IMR-90 (cell line): ENCODE data around the gene DSN1. TPM values are rescaled to one million over a fixed set of nuclear protein-coding genes. Genes with fewer than 3 reads are reported as not detected.

Experiments
- ATAC-seq: fragments of 200-7000 bp; cut with Tn5 transposase; 2 replicates; pipeline ENCODE4 v1.9.1; 2020; ENCODE audit warnings: low read depth, mild to moderate bottlenecking, moderate library complexity
- BruUV-seq: library from RNA; stranded (reverse); fragments of 400-500 nt; replicated peaks from 2 replicates; lab custom pipeline; 2021; lab: Mats Ljungman, UMichigan
- CTCF ChIA-PET: fragments of 300-600 bp; formaldehyde crosslinking; extraction: SDS; loops from one replicate; lab custom pipeline; 2021; ENCODE audit warnings: antibody characterized with exemption; lab: Yijun Ruan, JAX
- POLR2A ChIA-PET: fragments of 300-600 bp; sonication (Branson Sonifier 250); formaldehyde crosslinking; loops from one replicate; lab custom pipeline; 2022; ENCODE audit warnings: antibody characterized with exemption; ENCODE audit not compliant: unreplicated experiment; lab: Charles Lee
- DNase-seq: peaks from one replicate; pipeline ENCODE4 v3.0.0; 2013
- H2AFZ ChIP-seq: replicated peaks from 2 replicates; pipeline ENCODE3; 2013; ENCODE audit warnings: low read length, mild to moderate bottlenecking; ENCODE audit not compliant: poor library complexity
- H2AK5ac ChIP-seq: 2 replicates; pipeline ENCODE4 v1.6.1; 2013; ENCODE audit warnings: low read depth, low read length, inconsistent platforms
- H2AK9ac ChIP-seq: replicated peaks from 2 replicates; pipeline ENCODE3; 2013; ENCODE audit warnings: mild to moderate bottlenecking, low read depth, low read length, moderate library complexity; ENCODE audit not compliant: poor library complexity
- H2BK120ac ChIP-seq: 2 replicates; pipeline ENCODE4 v1.6.1; 2013; ENCODE audit warnings: low read depth, low read length, inconsistent platforms
- H2BK15ac ChIP-seq: 3 replicates; pipeline ENCODE4 v1.6.1; 2013; ENCODE audit warnings: low read depth, low read length, inconsistent platforms
- H2BK20ac ChIP-seq: 2 replicates; pipeline ENCODE4 v1.6.1; 2013; ENCODE audit warnings: low read depth, mild to moderate bottlenecking, inconsistent platforms, low read length, moderate library complexity
- H2BK5ac ChIP-seq: 2 replicates; pipeline ENCODE4 v1.6.1; 2013; ENCODE audit warnings: mild to moderate bottlenecking, low read depth, low read length, inconsistent platforms; ENCODE audit not compliant: poor library complexity, severe bottlenecking
- H3K14ac ChIP-seq: replicated peaks from 2 replicates; pipeline ENCODE4 v1.6.1; 2013; ENCODE audit warnings: low read depth, low read length, inconsistent platforms
- H3K18ac ChIP-seq: 2 replicates; pipeline ENCODE4 v1.6.1; 2013; ENCODE audit warnings: low read depth, low read length, control low read depth
- H3K23ac ChIP-seq: 2 replicates; pipeline ENCODE4 v1.6.1; 2013; ENCODE audit warnings: low read depth, low read length, inconsistent platforms
- H3K27ac ChIP-seq: 2 replicates; pipeline ENCODE4 v1.5.1; 2013; ENCODE audit warnings: mild to moderate bottlenecking, control low read depth, low read length; ENCODE audit not compliant: insufficient read depth
- H3K27me3 ChIP-seq: 2 replicates; pipeline ENCODE4 v1.6.1; 2013; ENCODE audit warnings: low read length; ENCODE audit not compliant: control insufficient read depth, insufficient read depth
- H3K36me3 ChIP-seq: 2 replicates; pipeline ENCODE4 v1.6.1; 2013; ENCODE audit warnings: low read length, mixed read lengths; ENCODE audit not compliant: control insufficient read depth, insufficient read depth
- H3K4ac ChIP-seq: 2 replicates; pipeline ENCODE4 v1.6.1; 2013; ENCODE audit warnings: low read depth, low read length, inconsistent platforms
- H3K4me1 ChIP-seq: 2 replicates; pipeline ENCODE4 v1.6.1; 2013; ENCODE audit warnings: low read length, mixed read lengths; ENCODE audit not compliant: control insufficient read depth, insufficient read depth
- H3K4me2 ChIP-seq: 2 replicates; pipeline ENCODE4 v1.6.1; 2013; ENCODE audit warnings: low read depth, mild to moderate bottlenecking, control low read depth, low read length, moderate library complexity
- H3K4me3 ChIP-seq: 2 replicates; pipeline ENCODE4 v1.5.1; 2013; ENCODE audit warnings: low read depth, mild to moderate bottlenecking, control low read depth, low read length, moderate library complexity; ENCODE audit not compliant: insufficient read depth
- H3K56ac ChIP-seq: 2 replicates; pipeline ENCODE4 v1.6.1; 2013; ENCODE audit warnings: low read length, inconsistent platforms; ENCODE audit not compliant: insufficient read depth; ENCODE audit errors: extremely low read depth
- H3K79me1 ChIP-seq, 2 experiments: 2 replicates each; pipeline ENCODE4 v1.6.1; 2013; ENCODE audit warnings: low read length in 2 of 2, inconsistent platforms in 1 of 2, low read depth in 1 of 2
- H3K9ac ChIP-seq: 2 replicates; pipeline ENCODE4 v1.6.1; 2013; ENCODE audit warnings: low read depth, low read length, control low read depth
- H3K9me1 ChIP-seq: 2 replicates; pipeline ENCODE4 v1.6.1; 2013; ENCODE audit warnings: low read length, inconsistent platforms; ENCODE audit not compliant: insufficient read depth
- H3K9me3 ChIP-seq: 2 replicates; pipeline ENCODE4 v1.6.1; 2013; ENCODE audit warnings: low read length; ENCODE audit not compliant: control insufficient read depth, insufficient read depth
- H4K20me1 ChIP-seq: 2 replicates; pipeline ENCODE4 v1.6.1; 2013; ENCODE audit warnings: low read length, inconsistent platforms; ENCODE audit not compliant: insufficient read depth
- H4K5ac ChIP-seq: 2 replicates; pipeline ENCODE4 v1.6.1; 2013; ENCODE audit warnings: mild to moderate bottlenecking, low read depth, low read length, control low read depth
- H4K8ac ChIP-seq, 2 experiments: 2 replicates each; pipeline ENCODE4 v1.6.1; 2013; ENCODE audit warnings: low read depth in 2 of 2, low read length in 2 of 2, control low read depth in 1 of 2, inconsistent platforms in 1 of 2
- H4K91ac ChIP-seq: 2 replicates; pipeline ENCODE4 v1.6.1; 2013; ENCODE audit warnings: low read depth, low read length, inconsistent platforms; ENCODE audit not compliant: insufficient read depth
- BHLHE40 ChIP-seq: fragments of 150-350 bp; IDR thresholded peaks from 2 replicates; pipeline ENCODE4 v1.6.1; 2016; ENCODE audit warnings: mild to moderate bottlenecking, low read depth, low read length
- CEBPB ChIP-seq: IDR thresholded peaks from 2 replicates; pipeline ENCODE4 v1.6.1; 2012; ENCODE audit warnings: low read depth, low read length, improper control_type of control experiment
- FOS ChIP-seq: fragments of 150-350 bp; IDR thresholded peaks from 2 replicates; pipeline ENCODE4 v1.6.1; 2016; ENCODE audit warnings: low read depth, low read length
- MAFK ChIP-seq: IDR thresholded peaks from 2 replicates; pipeline ENCODE4 v1.6.1; 2012; ENCODE audit warnings: low read depth, low read length, improper control_type of control experiment
- MAZ ChIP-seq: IDR thresholded peaks from 2 replicates; pipeline ENCODE4 v1.6.1; 2012; ENCODE audit warnings: low read depth, mild to moderate bottlenecking, low read length, improper control_type of control experiment, moderate library complexity, borderline replicate concordance
- MXI1 ChIP-seq: IDR thresholded peaks from 2 replicates; pipeline ENCODE4 v1.6.1; 2012; ENCODE audit warnings: low read depth, mild to moderate bottlenecking, low read length, moderate library complexity, borderline replicate concordance
- NFE2L2 ChIP-seq: fragments of 150-350 bp; IDR thresholded peaks from 2 replicates; pipeline ENCODE4 v1.6.1; 2016; ENCODE audit warnings: low read depth, mild to moderate bottlenecking, low read length
- POLR2A ChIP-seq: IDR thresholded peaks from 2 replicates; pipeline ENCODE4 v1.6.1; 2012; ENCODE audit warnings: mild to moderate bottlenecking, low read depth, low read length
- RCOR1 ChIP-seq: IDR thresholded peaks from 2 replicates; pipeline ENCODE4 v1.6.1; 2012; ENCODE audit warnings: mild to moderate bottlenecking, low read length, improper control_type of control experiment; ENCODE audit not compliant: insufficient replicate concordance
- SMC3 ChIP-seq: fragments of 150-350 bp; IDR thresholded peaks from 2 replicates; pipeline ENCODE4 v1.6.1; 2016; ENCODE audit warnings: low read depth, mild to moderate bottlenecking, antibody characterized with exemption, low read length, moderate library complexity
- WGBS, 2 experiments: methylation state at CpG; one replicate each; pipeline versions ENCODE4 v1.1.5 to v1.1.7; 2013; ENCODE audit warnings: missing lambda C conversion rate in 2 of 2; ENCODE audit not compliant: insufficient read length in 1 of 2; ENCODE audit errors: extremely low coverage in 2 of 2; 5-methylcytosine and 5-hydroxymethylcytosine counted together
- dilution Hi-C: fragments of 300-500 bp; cut with HindIII; formaldehyde crosslinking; loops from one replicate; pipeline ENCODE4 v1.14.3; 2018; ENCODE audit warnings: low sequenced_read_pairs; ENCODE audit not compliant: unreplicated experiment
- in situ Hi-C: fragments of 300-500 bp; cut with MboI; formaldehyde crosslinking; loops from 3 replicates; pipeline ENCODE4 v1.14.3; 2019; ENCODE audit warnings: low sequenced_read_pairs, inconsistent platforms, mixed read lengths
- intact Hi-C: fragments of 100-400 bp; cut with micrococcal nuclease; formaldehyde crosslinking; loops from 2 replicates; pipeline ENCODE4 v1.10.0; 2022
- polyA plus RNA-seq, 3 experiments: library from polyadenylated mRNA; depleted of rRNA; stranded (reverse); fragments of >200 nt; gene quantifications; 2 replicates each; pipeline ENCODE4 v1.2.3, GENCODE V29; 2012; ENCODE audit warnings: low replicate concordance in 1 of 3
- total RNA-seq: library from RNA; depleted of rRNA; stranded (reverse); fragments of >200 nt; gene quantifications from 2 replicates; pipeline ENCODE4 v1.2.3, GENCODE V29; 2012
- TF ChIP-seq, protein P1 (sequence below): fragments of 150-350 bp; IDR thresholded peaks from 2 replicates; pipeline ENCODE4 v1.6.1; 2016; ENCODE audit warnings: low read depth, mild to moderate bottlenecking, low read length, moderate library complexity, borderline replicate concordance

The DSN1 gene
- total and polyA plus RNA-seq, 2 of the 4 experiments (the other 2 are of a cell fraction) = 10.5 to 16.3 TPM

DNA sequence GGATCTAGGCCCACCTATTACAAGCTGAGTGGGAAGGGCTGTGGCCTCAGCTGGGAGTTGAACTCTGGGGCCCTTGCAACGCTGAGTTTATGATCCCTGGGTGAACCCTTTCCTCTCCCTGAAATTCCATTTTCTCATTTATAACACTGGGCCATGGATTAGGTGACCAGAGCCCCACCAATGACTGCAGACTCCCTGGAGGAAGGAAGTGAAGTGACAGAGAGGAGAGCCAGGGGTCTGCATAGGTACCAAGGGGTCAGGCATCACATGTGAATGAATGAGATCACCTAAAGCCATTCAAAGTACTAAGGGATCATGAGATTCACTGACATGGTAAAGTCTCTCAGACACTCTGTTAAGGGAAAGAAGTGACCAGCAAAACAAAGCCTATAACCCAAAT is 46.5 kb upstream of the DSN1 start:
- ChIA-PET POLR2A (no interaction called here), CTCF (no interaction called here)
- Histone ChIP-seq H4K8ac (no peak overlapping the region), H3K36me3 (peaks cover 35% of the 10 kb centered on the region), H3K23ac (no peak overlapping the region), H3K56ac (no peak overlapping the region), H3K9ac (no peak overlapping the region), H4K20me1 (peaks cover 12% of the 10 kb centered on the region; the same call in 1 of the 2 replicates), H2BK15ac (no peak overlapping the region), H3K27me3 (no peaks in the 10 kb centered on the region), H2BK120ac (no peak overlapping the region), H2AK5ac (no peak overlapping the region), H3K79me1 (peaks cover 19 to 89% of the 10 kb centered on the region in 2 experiments; a peak in 3 of 4 replicates), H4K91ac (no peak overlapping the region), H3K4me1 (peaks cover 18% of the 10 kb centered on the region), H3K27ac (no peak overlapping the region), H4K5ac (no peak overlapping the region; the same call in 1 of the 2 replicates), H3K9me1 (peaks cover 18% of the 10 kb centered on the region), H2AK9ac (no peak overlapping the region), H3K4ac (no peak overlapping the region), H2BK5ac (no peak overlapping the region), H3K14ac (no peak overlapping the region), H3K18ac (no peak overlapping the region), H2AFZ (no peak overlapping the region), H3K4me2 (no peak overlapping the region), H2BK20ac (no peak overlapping the region), H3K9me3 (no peaks in the 10 kb centered on the region), H3K4me3 (no peak overlapping the region)
- ATAC-seq = no peak
- no peak for DNase-seq
- dilution Hi-C loops = no loop called here
- intact Hi-C loops = loop anchor here (5.0 kb wide), 1 partner anchor 42 kb away; a partner anchor contains a TSS
- no TSS peak for BruUV-seq
- in situ Hi-C loops = loop anchor here (25.0 kb wide), 1 partner anchor 108 kb away; no protein-coding TSS in a partner anchor
- TF ChIP-seq MAFK (no peak), FOS (no peak), POLR2A (no peak), NFE2L2 (no peak), MAZ (no peak), BHLHE40 (no peak), MXI1 (no peak), CEBPB (no peak), SMC3 (no peak), RCOR1 (no peak)
- TF ChIP-seq, protein P1, sequence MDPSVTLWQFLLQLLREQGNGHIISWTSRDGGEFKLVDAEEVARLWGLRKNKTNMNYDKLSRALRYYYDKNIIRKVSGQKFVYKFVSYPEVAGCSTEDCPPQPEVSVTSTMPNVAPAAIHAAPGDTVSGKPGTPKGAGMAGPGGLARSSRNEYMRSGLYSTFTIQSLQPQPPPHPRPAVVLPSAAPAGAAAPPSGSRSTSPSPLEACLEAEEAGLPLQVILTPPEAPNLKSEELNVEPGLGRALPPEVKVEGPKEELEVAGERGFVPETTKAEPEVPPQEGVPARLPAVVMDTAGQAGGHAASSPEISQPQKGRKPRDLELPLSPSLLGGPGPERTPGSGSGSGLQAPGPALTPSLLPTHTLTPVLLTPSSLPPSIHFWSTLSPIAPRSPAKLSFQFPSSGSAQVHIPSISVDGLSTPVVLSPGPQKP = no peak
- WGBS, 2 experiments = no CpG with 5 or more reads among the region's 1 CpG
